Small intestine (tissue), 7 donors: ENCODE results near the gene SMG5. TPM values are rescaled to one million over a fixed set of nuclear protein-coding genes. Genes with fewer than 3 reads are reported as not detected.
A peak's percentile ranks its signal among the peaks of the same experiment; 100 is the strongest.

ENCODE experiments used
- DNase-seq, 2 donors: peaks; one replicate each; pipeline versions ENCODE4 v3.0.0 to v3.0.0-alpha.2; 2013
- FAIRE-seq: peaks from 2 replicates; lab custom pipeline; 2012; peaks lifted over from hg19 to GRCh38; lab: Jason Lieb, UNC
- H3K27ac ChIP-seq, 3 donors: one replicate each; pipeline ENCODE4 v1.5.1; 2013; ENCODE audit warnings: low read length in 2 of 3, mild to moderate bottlenecking in 2 of 3, control low read depth in 1 of 3, inconsistent platforms in 1 of 3, low read depth in 1 of 3, moderate library complexity in 1 of 3
- H3K27me3 ChIP-seq, 3 donors: one replicate each; pipeline ENCODE4 v1.6.1; 2013; ENCODE audit warnings: low read length in 3 of 3, inconsistent platforms in 1 of 3; ENCODE audit not compliant: control insufficient read depth in 3 of 3, insufficient read depth in 3 of 3
- H3K36me3 ChIP-seq, 3 donors: one replicate each; pipeline ENCODE4 v1.6.1; 2013; ENCODE audit warnings: low read length in 3 of 3, inconsistent platforms in 1 of 3, low read depth in 1 of 3, mild to moderate bottlenecking in 1 of 3, moderate library complexity in 1 of 3; ENCODE audit not compliant: control insufficient read depth in 3 of 3, insufficient read depth in 2 of 3
- H3K4me1 ChIP-seq, 3 donors: one replicate each; pipeline ENCODE4 v1.6.1; 2013; ENCODE audit warnings: low read length in 2 of 3, inconsistent platforms in 1 of 3, low read depth in 1 of 3, mild to moderate bottlenecking in 1 of 3, moderate library complexity in 1 of 3; ENCODE audit not compliant: control insufficient read depth in 3 of 3, insufficient read depth in 2 of 3
- H3K4me3 ChIP-seq, 3 donors: one replicate each; pipeline ENCODE4 v1.5.1; 2013; ENCODE audit warnings: low read length in 3 of 3, control low read depth in 1 of 3, inconsistent platforms in 1 of 3, low read depth in 1 of 3, mild to moderate bottlenecking in 1 of 3, moderate library complexity in 1 of 3
- H3K9me3 ChIP-seq, 2 donors: one replicate each; pipeline ENCODE4 v1.6.1; 2013; ENCODE audit warnings: low read depth in 1 of 2, low read length in 1 of 2; ENCODE audit not compliant: control insufficient read depth in 2 of 2, insufficient read depth in 1 of 2
- WGBS, 3 donors: extraction: QIAGEN DNeasy Blood & Tissue Kit; methylation state at CpG; one replicate each; pipeline ENCODE4 v1.1.7; 2013; 5-methylcytosine and 5-hydroxymethylcytosine counted together
- polyA plus RNA-seq, 4 donors: library from polyadenylated mRNA; stranded (reverse) in 3 of 4; unstranded in 1 of 4; fragments of 200-250 nt in 3 of 4; fragments of 120-200 nt in 1 of 4; gene quantifications; one replicate each; pipeline versions ENCODE4 v1.2.1 to v1.2.3, GENCODE V29; 2013
- donor health status: healthy with polysubstance abuse.
- donor health status: control.
- donor health status: control.
- donor health status: Bipolar disorder and iron deficiency.
- donor health status: healthy.

Gene SMG5
- polyA plus RNA-seq, 4 donors, result 30.0 to 57.0 (median 43.3) TPM

DNA sequence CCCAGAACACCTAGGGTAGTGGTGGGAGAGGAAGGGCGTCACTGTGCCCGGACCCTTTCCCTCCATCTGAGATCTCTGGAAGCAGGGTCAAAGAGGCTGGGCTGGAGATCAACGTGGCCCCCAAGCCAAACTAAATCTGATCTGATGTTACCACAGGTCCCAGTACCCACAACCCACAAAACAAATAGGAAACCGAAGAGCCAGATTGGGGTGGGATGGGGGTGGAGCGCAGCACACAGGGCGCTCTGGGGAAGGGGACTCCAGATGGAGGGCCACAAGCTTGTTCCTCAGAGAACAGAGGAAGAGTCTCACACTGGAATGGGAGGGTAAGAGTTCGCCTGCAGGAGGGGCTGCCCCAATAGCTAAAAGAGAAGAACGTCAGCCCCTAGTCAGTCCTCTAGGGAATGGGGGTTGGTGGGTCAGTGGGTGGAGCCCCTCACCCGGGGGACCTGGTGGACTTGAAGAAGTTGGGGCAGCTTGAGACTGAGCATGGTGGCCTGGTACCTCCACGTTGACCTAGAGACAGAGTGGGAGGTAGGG, 36.3 kb downstream of the SMG5 start:
- Histone ChIP-seq H3K36me3 (peaks cover 10 to 64% (median 14%) of the 10 kb centered on the region in 3 donors), H3K27me3 (peaks cover 0 to 18% (median 6%) of the 10 kb centered on the region in 3 donors), H3K4me3 (no peak overlapping the region), H3K4me1 (peaks cover 0 to 7% (median 0%) of the 10 kb centered on the region in 3 donors), H3K9me3 (no peaks in the 10 kb centered on the region), H3K27ac (no peak overlapping the region)
- FAIRE-seq (no peak), DNase-seq (no peak)
- 36 to 50% (median 38%) methylated on average over 10 of the region's 10 CpGs for WGBS, 3 donors

- peaks cover 0 to 7% (median 0%) of the 10 kb centered on the region in 3 donors for H3K4me1 ChIP-seq
- H3K27ac ChIP-seq, result peak overlapping the region in 2 of 3 donors; percentile 23 to 24
- FAIRE-seq (no peak), DNase-seq (peak; percentile 38 to 69)
- H3K36me3 ChIP-seq, result peaks cover 4 to 64% (median 7%) of the 10 kb centered on the region in 3 donors
- 2 to 4% (median 2%) methylated on average over 59 to 69 of the region's 69 CpGs for WGBS, 3 donors
- H3K4me3 ChIP-seq, result peak overlapping the region in 2 of 3 donors; percentile 24 to 39
- no peaks in the 10 kb centered on the region for H3K9me3 ChIP-seq
- peaks cover 0 to 18% (median 6%) of the 10 kb centered on the region in 3 donors for H3K27me3 ChIP-seq
Observed at GRCh38 chr1:156245451-156246232, 37.0 kb downstream of the SMG5 start.

DNA sequence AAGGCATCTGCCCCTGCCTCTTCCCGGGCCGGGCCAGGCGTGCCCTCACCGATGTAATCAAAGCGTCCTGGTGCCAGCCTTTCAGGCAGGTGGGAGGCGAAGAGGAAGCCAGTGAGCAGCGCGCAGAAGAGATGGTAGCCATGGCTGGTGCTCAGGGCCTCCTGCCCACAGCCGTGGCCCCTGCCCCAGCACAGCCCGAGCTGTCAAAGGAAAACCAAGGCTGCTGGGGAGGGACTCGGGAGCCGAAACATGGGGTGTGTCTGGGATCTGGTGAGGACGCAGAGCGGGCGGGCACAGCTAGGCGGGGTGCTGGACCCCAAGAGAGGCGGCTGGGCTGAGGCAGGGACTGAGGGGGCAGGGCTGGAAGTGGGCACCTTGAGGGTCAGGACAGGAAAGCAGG, 37.9 kb downstream of the SMG5 start:
- H3K36me3 ChIP-seq, result peaks cover 1 to 61% (median 7%) of the 10 kb centered on the region in 3 donors
- H3K27ac ChIP-seq, result no peak overlapping the region
- H3K9me3 ChIP-seq, result no peaks in the 10 kb centered on the region
- WGBS, 3 donors, result 34 to 86% (median 63%) methylated on average over 17 of the region's 17 CpGs
- FAIRE-seq, result no peak
- DNase-seq, result no peak
- H3K27me3 ChIP-seq, result peaks cover 0 to 18% (median 6%) of the 10 kb centered on the region in 3 donors
- H3K4me1 ChIP-seq, result peaks cover 0 to 7% (median 0%) of the 10 kb centered on the region in 3 donors
- no peak overlapping the region for H3K4me3 ChIP-seq

- H3K36me3 ChIP-seq, result peaks cover 0 to 61% (median 11%) of the 10 kb centered on the region in 3 donors
- DNase-seq, result no peak
- 71 to 95% (median 72%) methylated on average over 2 of the region's 2 CpGs for WGBS, 3 donors
- no peak overlapping the region for H3K27ac ChIP-seq
- H3K4me3 ChIP-seq, result no peak overlapping the region
- peaks cover 0 to 7% (median 0%) of the 10 kb centered on the region in 3 donors for H3K4me1 ChIP-seq
- H3K9me3 ChIP-seq, result no peaks in the 10 kb centered on the region
- FAIRE-seq, result no peak
- H3K27me3 ChIP-seq, result peaks cover 0 to 18% (median 6%) of the 10 kb centered on the region in 3 donors
Observed at GRCh38 chr1:156244126-156244525, 38.5 kb downstream of the SMG5 start.

GRCh38 chr1:156242738-156243137, 39.9 kb downstream of the SMG5 start:
- Histone ChIP-seq H3K4me1 (peaks cover 0 to 7% (median 0%) of the 10 kb centered on the region in 3 donors), H3K27ac (no peak overlapping the region), H3K4me3 (no peak overlapping the region), H3K36me3 (peaks cover 4 to 63% (median 8%) of the 10 kb centered on the region in 3 donors), H3K9me3 (no peaks in the 10 kb centered on the region), H3K27me3 (peaks cover 0 to 18% (median 6%) of the 10 kb centered on the region in 3 donors)
- 78 to 86% (median 86%) methylated on average over 10 of the region's 10 CpGs for WGBS, 3 donors
- DNase-seq, result no peak
- no peak for FAIRE-seq

DNA sequence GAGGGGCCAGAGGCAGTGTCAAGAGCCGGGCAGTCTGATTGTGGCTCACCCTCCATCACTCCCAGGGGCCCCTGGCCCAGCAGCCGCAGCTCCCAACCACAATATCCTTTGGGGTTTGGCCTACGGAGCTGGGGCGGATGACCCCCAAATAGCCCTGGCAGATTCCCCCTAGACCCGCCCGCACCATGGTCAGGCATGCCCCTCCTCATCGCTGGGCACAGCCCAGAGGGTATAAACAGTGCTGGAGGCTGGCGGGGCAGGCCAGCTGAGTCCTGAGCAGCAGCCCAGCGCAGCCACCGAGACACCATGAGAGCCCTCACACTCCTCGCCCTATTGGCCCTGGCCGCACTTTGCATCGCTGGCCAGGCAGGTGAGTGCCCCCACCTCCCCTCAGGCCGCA, 40.7 kb downstream of the SMG5 start, which contains the start of gene BGLAP:
TSS of gene BGLAP (plus strand) at position 259 of the 400 bp plus-strand sequence. CDS start at position 307, 48 bp downstream.
- FAIRE-seq, result no peak
- H3K4me1 ChIP-seq, result peaks cover 0 to 7% (median 0%) of the 10 kb centered on the region in 3 donors
- H3K9me3 ChIP-seq, result no peaks in the 10 kb centered on the region
- WGBS, 3 donors, result 77 to 88% (median 81%) methylated on average over 12 to 14 of the region's 14 CpGs
- peaks cover 5 to 66% (median 9%) of the 10 kb centered on the region in 3 donors for H3K36me3 ChIP-seq
- H3K27me3 ChIP-seq, result peaks cover 0 to 18% (median 6%) of the 10 kb centered on the region in 3 donors
- no peak for DNase-seq
- H3K27ac ChIP-seq, result no peak within 1 kb of the TSS
- H3K4me3 ChIP-seq, result no peak within 1 kb of the TSS

GRCh38 chr1:156241311-156241811, 41.3 kb downstream of the SMG5 start:
- no peak for DNase-seq
- no peaks in the 10 kb centered on the region for H3K9me3 ChIP-seq
- peaks cover 0 to 7% (median 0%) of the 10 kb centered on the region in 3 donors for H3K4me1 ChIP-seq
- H3K27ac ChIP-seq, result no peak overlapping the region
- H3K4me3 ChIP-seq, result no peak overlapping the region
- no peak for FAIRE-seq
- 59 to 70% (median 61%) methylated on average over 14 to 15 of the region's 15 CpGs for WGBS, 3 donors
- H3K36me3 ChIP-seq, result peaks cover 10 to 70% (median 10%) of the 10 kb centered on the region in 3 donors
- H3K27me3 ChIP-seq, result peaks cover 0 to 15% (median 6%) of the 10 kb centered on the region in 3 donors

DNA sequence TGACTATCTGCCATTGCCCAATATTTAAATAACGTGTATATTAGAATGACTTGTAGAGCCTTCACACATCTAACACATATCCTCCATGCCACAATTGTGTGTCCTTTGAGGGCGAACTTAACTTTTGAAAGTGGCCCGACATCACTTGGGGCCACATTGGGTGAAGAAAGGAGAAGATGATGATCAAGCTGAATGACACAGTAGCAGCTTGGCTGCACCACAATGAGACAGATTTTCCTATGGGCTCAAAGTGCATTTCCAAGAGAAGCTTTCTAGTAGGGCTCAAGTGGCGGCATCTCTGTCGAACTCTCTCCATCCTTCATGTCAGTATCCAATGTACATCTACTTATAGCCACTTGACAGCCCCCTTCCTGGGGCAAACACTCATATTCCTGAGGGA, 44.4 kb downstream of the SMG5 start:
- no peak for DNase-seq
- FAIRE-seq, result no peak
- no peaks in the 10 kb centered on the region for H3K27me3 ChIP-seq
- no peak overlapping the region for H3K27ac ChIP-seq
- H3K4me1 ChIP-seq, result peaks cover 0 to 4% (median 0%) of the 10 kb centered on the region in 3 donors
- H3K9me3 ChIP-seq, result no peaks in the 10 kb centered on the region
- no peak overlapping the region for H3K4me3 ChIP-seq
- 92 to 97% (median 95%) methylated on average over 5 of the region's 5 CpGs for WGBS, 3 donors
- peaks cover 10 to 86% (median 16%) of the 10 kb centered on the region in 3 donors for H3K36me3 ChIP-seq
